HG02973 (cell line): ENCODE measurements around the gene TXNDC11.

Source experiments
- ATAC-seq: cut with Tn5 transposase; IDR thresholded peaks from one replicate; pipeline ENCODE4 v1.9.1; 2021; ENCODE audit warnings: moderate library complexity; ENCODE audit not compliant: unreplicated experiment

Gene TXNDC11

DNA sequence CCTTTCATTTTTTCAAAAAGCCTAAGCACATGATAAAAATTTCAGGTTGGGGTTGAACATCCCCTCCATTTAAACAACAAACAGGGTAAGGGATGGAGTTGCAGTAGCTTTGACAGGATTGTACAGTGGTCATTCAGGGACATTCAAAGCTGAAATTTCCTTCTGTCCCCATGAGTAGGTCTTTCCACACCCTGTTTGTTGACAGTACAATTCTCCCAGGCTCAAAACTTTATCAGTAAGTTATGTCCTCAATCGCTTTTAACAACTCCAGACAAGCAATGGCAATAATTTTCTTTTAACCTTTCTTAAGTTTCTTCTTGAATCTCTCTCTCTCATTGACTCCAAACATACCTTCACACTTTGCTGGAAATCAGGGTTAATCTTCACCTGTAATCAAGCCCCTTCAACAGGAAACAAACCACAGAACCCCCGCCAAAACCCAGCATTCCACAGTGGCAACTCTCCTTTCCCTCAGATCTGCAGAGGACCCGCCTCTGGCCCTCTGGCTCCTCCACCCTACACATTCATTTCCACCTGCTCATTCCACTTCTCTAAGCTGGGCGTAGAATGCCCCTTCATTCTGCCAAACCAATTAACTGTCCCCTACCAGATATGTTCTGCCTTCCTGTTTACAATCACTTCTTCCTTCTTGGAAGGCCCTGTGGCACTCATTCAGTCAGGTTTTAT is 20.7 kb downstream of the TXNDC11 start:
- no peak for ATAC-seq

DNA sequence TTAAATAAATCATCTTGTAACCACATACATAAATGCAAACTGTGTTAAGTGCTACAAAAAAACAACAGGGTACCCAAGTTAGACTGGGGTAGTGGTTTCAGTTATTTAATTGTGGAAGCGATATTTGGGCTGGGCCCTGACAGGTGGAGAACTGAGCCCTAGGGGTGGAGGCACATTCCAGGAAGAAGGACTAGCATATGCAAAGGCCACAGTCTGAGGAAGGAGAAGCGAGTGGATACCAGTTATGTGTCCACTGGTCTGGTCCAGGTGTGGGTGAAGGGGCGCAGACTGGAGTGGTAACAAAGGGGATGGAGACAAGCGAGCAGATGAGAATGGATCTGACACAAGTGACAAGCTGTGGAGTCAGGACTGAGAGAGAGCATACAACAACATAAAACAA is 22.9 kb downstream of the TXNDC11 start:
- ATAC-seq: no peak

DNA sequence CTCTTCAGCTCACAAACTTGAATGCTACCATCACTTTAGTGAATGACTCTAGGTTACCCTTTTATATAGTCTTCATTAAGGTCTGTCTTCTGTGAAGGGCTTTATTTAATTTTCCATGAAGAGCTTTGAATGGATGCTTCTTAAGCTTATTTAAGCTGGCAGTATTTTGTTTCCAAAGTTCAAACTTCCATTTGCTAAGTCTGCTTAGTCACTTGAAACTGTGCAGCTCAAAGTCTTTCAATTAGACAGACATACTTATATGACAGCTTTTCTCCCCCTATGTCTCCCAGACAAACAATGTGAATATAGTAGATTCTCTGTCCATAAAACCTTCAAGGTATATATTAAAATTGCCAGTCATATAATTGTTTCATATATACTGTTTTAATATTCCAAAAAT is 23.5 kb downstream of the TXNDC11 start:
- ATAC-seq: no peak

DNA sequence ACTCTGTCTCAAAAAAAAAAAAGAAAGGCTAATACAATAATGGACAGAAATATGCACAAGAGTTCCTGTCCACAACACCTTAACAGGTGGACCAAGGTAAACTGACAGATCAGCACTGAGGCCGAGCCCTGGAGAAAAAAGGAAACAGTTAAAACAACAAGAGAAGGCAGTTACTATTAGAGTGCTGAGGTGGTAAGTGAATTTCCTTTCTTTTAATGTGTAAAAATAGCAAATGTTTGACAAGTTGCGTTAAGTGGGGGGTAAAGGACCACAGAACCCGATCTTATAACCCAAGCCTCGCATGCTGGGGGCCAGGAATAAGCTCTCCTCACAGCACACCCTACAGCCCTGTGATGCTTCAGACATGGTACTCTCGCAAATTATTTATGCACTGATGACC is 24.8 kb downstream of the TXNDC11 start:
- ATAC-seq: no peak

- no peak for ATAC-seq
Measured at GRCh38 chr16:11716336-11716735, 26.3 kb downstream of the TXNDC11 start.

DNA sequence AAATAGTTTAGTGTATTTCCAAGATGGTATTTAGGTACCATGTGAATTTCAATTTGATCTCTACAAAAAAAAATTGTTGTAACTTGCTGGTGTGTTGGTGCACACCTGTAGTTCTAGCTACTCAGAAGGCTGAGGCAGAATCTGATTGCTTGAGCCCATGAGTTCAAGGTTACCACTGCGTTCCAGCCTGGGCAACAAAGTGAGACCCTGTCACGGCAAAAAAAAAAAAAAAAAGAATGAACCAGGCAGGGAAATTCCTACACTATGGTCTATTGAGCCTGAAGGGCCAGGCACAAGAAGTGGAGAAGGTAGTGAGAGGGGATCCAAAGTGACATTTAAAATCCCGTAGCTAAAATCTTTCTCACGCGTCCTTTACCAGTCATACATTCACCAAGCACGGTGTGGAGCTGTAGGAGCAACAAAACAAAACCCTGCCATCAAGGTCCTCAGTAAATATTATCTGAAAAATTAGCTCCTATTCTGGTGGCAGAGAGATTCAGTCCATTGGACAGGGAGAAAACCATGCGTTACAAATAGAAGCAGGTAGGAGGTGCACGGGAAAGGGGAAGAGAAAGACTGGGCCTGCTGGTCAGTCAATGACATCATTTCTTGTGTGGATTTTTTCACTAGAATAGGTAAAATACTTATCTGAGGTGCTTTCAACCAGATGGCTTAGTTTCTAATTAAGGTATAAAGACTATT is 27.3 kb downstream of the TXNDC11 start:
- no peak for ATAC-seq

DNA sequence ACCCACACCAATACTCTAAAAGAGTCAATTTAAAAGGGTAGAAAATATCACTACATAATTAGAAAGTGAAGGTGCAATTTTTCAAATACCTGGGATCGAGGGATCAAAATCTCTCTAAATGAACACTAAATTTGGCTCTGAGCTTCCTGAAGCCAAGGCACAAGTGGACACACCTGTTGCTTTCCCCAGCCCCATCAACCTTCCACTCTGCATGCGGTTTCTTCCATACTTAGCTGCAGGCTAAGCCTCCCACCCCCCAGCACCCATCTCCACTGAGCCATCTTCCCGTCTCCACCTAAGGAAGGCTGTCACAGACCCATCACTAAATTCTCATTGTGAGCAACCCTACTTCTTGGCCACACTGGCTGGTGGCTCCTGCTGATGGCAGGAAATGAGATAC is 30.5 kb downstream of the TXNDC11 start:
- no peak for ATAC-seq

GRCh38 chr16:11711662-11712061 is 31.0 kb downstream of the TXNDC11 start:
- no peak for ATAC-seq

DNA sequence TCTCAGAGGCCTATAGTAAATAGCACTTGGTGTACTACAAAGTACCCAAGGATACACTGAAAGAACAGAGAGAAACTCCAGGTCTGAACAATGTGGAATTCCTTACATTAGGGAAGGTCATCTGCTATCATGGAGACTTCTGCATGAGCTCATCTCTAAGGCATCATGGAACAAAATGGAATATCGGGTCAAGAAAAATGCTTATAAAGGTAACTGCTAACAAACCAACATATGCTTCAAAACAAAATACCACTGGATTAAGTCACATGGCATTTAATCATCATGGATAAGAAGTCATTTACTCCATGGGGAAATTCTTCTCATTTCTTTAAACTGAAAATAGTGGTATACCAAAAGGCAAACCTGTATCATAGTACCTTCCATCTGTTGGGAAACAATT is 34.2 kb downstream of the TXNDC11 start:
- no peak for ATAC-seq

GRCh38 chr16:11707679-11708197 is 34.9 kb downstream of the TXNDC11 start:
- ATAC-seq: no peak

DNA sequence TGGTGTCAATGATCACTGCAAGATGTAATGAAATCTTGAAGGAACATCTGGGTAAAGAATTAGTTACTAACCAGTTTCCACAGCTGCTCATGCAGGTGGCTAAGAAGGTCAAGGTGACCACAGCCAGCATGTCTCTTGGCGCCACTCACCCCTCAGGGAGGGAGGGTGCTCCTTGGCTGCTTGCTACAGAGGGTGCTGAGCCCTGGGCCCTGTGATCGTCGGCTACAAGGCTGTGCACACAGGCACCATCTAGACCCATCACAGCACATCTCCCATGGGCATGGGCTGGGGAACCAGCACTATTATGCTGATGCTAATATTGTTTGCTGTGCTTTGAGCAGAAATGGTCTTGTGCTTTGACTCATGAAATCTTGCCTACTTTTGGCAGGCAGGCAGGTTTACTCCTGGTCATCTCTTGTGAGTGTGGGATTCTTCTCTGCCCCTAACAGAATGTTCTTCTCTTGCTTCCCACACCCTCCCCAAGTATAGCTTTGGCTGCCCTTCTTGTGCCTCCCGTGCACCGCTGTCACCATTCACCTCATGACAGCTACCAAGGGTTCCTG is 36.4 kb downstream of the TXNDC11 start:
- peak; percentile 58 for ATAC-seq

- no peak for ATAC-seq
Measured at GRCh38 chr16:11705311-11706025, 37.2 kb downstream of the TXNDC11 start.

- no peak for ATAC-seq
Measured at GRCh38 chr16:11700264-11701029, 42.2 kb downstream of the TXNDC11 start.

GRCh38 chr16:11699234-11699894 is 43.3 kb downstream of the TXNDC11 start:
- no peak for ATAC-seq

- ATAC-seq: no peak
Measured at GRCh38 chr16:11698271-11698689, 44.4 kb downstream of the TXNDC11 start.

- no peak for ATAC-seq
Measured at GRCh38 chr16:11697319-11697718, 45.3 kb downstream of the TXNDC11 start.

DNA sequence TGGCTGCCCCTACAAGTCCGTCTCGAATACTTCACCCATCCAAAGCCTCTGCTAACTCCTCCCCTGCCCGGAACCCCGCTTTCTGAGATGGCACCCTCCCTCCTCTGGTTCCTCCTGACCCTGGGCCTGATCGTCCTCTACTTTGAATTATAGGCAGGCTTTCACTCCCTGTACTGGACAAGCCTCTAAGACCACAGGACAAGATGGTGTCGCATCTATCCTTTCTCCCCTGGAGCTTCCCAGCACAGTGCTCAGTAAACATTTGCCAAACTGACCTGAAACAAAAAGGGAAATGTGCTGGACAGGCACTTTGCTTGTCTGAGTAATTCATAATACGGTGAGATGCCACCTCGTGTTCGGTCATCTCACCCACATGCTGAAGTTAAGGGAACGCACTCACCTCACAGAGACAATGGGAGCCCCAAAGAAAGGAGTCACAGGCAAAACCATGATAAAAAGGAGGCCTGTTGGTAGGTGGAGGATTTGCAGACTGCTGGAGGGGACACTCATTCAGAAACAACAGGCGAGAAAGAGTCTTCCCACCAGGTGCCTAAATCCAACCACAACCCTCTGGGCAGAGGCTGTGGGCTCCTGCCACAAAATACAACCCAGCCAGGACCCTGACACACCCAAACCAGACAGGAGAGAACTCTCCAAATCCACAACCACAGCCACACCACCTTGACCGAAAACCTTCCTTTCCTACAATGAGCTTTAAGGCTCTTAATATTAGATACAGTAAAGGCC is 46.2 kb downstream of the TXNDC11 start:
- no peak for ATAC-seq

DNA sequence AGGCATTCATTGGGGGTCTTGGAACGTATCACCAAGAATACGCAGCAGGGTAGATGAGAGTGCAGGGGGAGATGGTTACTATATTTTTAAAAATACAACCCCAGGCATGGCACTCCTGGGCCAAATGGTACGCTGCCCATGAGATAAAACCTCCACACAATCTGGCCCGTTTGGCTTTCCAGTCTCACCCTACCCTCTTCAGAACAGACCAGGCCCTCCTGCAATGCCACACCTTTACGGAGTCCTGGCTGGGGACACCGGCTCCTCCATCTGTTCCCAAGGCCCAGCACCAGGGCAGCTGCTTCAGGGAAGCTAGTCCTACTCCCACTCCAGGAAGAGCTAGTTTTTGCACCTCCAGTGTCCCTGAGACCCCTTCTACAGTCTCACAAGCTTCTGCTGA is 50.0 kb downstream of the TXNDC11 start:
- no peak for ATAC-seq

DNA sequence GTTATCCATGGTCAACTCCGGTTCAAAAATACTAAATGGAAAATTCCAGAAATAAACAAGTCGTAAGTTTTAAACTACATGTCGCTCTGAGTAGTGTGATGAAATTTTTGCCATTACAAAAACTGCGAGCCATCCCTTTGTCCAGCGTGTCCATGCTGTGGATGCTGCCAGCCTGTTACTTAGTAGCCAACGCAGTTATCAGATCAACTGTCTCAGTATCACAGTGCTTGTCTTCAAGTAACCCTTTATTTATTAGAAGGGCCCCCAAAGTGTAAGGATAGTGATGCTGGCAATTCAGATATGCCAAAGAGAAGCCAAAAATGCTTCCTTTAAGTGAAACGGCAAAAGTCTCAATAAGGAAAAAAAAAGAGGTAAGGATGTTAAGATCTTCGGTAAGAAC is 50.5 kb downstream of the TXNDC11 start:
- no peak for ATAC-seq

DNA sequence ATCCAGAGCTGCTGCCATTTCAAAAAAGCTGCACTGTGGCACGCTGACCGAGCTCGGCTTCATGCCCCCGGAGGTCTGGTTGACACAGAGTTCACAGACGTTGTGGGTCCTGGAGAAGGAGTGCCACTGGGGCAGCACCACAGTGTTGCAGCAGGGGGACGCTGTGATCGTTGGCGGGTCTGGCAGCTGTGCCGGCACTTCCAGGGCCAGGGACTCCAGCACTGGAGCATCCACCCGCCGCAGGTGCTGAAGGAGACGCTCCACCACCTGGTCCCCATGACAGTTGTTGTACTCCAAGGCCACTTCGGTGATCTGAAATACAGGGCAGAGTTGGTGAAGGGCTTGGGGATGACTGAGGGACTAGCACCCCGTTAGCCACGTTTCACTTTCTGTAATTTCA is 50.9 kb downstream of the TXNDC11 start:
- no peak for ATAC-seq
